ENCODE results near the gene SMAD4.

The SMAD4 gene

GRCh38 chr18:51025512-51025911 lies 4.5 kb upstream of the SMAD4 start:
- DNase-seq = no peak

DNA sequence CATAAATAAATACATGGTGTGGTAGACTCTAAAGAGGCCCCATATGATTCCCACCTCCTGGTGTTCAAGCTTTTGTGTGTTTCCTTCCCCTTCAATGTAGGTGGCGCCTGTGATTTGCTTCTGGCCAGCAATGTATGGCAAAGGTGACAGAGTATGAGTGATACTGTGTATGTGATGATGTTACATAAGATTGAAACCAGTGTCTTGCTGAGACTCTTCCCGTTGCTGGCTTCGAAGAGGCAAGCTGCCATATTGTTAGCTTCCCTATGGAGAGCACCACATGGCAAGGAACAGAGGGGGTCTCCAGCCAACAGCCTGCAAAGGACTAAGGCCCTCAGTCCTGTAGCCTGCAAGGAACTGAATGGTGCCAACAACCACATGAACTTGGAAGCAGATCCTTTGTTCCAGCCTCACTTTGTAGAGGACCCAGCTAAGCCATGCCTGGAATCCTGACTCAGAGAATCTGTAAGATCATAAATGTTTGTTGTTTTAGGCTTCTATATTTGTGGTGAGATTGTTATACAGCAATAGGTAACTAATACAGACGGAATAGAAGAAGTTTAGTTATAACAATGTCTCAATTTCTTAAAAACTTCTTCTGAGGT lies 1.7 kb upstream of the SMAD4 start:
- DNase-seq = no peak

GRCh38 chr18:51029378-51029693 lies 677 bp upstream of the SMAD4 start:
- no peak for DNase-seq

- no peak for DNase-seq
These were observed 685 bp downstream of the SMAD4 start for GRCh38 chr18:51030537-51031258.

- DNase-seq = no peak
These were observed 2.2 kb downstream of the SMAD4 start for GRCh38 chr18:51032193-51032592.

- DNase-seq = no peak
These were observed 7.2 kb downstream of the SMAD4 start for GRCh38 chr18:51037230-51037629.

- no peak for DNase-seq
These were observed 8.1 kb downstream of the SMAD4 start for GRCh38 chr18:51038110-51038509.

DNA sequence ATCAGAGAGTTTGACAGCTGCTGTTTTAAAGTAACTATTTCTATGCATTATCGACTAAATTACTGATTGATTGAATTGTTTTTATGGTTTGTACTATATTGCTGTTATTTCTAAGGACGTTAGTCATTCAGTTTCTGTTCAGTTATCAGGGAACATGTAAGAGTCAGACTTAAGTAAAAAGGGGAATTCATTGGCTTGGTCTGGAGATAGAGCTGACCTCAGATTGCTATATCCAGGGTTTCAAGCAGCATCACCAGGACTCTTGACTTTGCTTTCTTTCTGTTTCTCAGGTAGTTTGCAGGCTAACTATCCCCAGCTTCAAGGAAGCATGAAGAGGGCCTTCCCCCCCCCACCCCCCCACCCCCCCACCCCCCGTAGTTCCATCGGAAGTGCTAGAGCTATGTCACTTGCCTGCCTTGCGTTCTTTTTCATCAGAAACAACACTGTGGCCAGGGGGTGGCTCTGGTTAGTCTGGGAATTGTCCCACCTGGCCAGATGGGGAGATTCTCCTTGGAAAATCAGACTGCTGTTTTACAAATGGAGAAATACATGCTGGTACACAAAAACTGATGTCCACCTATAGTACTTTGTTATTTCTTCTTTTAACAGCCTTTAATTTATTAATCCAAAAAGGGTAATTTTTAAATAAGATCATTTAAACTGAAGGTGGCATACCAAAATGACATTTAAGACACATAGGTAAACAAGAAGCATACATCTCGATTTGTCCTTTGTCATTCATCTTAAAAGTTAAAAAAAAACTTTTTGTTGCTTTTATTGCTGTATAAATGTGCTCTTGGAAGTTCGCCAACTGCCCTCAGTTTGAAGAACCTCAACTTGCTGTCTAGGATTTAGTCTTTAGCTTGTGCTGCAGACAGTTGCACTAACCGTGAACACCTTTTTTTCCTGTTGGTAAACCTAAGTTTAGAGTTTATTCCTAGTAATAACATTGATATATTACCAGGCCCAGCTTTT lies 9.4 kb downstream of the SMAD4 start:
- no peak for DNase-seq

DNA sequence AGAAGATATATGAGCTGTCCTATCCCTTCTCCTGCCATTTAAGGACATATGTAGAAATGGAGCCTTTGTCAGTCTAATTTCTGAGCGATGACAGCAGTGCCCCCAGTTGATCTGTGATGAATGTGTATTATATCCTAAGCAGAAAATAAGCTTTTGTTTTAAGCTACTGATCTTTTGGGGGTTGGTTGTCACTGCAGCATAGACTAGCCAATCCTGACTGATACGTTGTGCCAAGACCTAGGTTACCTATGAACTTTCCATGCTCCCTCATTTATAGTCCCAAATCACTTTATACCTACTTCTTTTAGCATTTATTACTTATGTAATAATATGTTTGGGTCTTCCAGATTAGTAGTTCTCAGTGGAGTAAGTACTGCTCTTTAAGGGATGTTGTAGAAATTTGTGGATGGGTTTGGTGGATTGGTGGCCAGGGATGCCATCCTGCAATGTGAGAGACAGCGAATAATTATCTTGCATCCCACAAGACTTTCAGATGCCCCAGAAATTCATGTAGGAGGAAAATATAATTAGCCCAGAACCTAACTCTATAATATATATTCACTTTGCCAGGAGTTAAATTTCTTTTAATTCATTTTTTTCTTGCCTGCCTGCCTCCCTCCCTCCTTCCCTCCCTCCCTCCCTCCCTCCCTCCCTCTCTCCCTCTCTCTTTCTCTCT lies 11.8 kb downstream of the SMAD4 start:
- no peak for DNase-seq

- DNase-seq = no peak
These were observed 15.0 kb downstream of the SMAD4 start for GRCh38 chr18:51044928-51045585.

GRCh38 chr18:51048190-51048589 lies 18.2 kb downstream of the SMAD4 start:
- no peak for DNase-seq

DNA sequence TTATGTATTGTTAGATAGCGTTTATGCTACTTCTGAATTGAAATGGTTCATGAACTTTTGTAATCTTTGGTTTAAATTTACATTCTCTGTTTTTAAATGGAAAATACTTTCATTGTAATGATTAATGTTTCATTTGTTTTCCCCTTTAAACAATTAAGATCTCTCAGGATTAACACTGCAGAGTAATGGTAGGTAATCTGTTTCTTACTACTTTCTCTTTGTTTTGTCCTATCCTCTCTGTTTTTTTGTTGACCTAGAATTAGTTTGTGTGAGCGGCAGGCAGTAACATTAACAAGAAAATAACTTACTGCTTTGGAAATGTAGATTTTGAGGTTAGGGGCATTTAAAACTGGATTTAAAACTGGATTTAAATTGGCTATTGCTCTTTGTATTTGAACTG lies 19.1 kb downstream of the SMAD4 start:
- DNase-seq = no peak

DNA sequence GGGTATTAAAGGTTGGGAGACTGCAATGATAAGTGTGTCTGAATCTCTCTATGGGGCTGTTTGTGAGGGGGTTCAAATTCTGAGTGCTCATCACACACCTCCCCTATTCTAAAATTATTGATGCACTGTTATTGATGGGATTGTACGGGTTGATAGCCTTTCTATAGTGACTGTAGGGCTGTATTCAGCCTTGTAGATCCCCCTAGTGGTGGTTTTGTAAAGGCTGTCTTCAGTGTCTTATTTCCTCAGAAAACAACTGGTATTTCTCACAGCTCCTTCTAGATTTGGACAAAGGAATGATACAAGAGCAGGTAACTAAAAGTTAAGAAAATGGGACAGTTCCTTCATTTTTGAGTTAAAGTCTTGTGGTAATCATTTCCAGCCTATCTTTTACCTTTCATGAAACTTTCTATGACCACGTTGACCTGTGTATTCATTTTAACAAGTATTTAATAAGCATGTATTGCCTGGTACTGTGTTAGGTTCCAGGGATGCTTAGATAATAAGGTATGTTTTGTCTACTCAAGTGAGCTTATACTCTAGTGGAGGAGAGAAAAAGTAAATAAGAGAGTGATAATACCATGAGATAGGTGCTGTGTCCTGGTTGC lies 21.2 kb downstream of the SMAD4 start:
- DNase-seq = no peak

DNA sequence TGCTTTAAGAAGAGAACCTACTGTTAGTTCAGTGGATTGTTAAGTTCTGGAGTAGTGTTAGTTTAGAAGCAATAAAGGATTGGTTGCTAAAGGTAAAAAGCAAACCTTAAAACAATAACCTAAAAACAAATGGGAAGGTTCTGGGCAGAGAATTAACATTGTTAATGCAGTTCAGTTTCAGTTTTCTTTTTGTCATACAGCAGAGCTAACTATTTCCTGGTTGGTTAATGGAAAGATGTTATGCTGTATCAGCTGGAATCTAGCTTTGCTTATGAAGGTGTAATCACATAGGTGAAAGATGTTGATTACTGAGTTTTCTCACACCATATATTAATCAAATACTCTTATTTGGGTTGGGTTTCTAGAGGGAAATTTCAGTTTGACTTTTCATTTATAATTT lies 23.8 kb downstream of the SMAD4 start:
- no peak for DNase-seq

- DNase-seq = no peak
These were observed 24.8 kb downstream of the SMAD4 start for GRCh38 chr18:51054764-51055163.

- DNase-seq = no peak
These were observed 30.0 kb downstream of the SMAD4 start for GRCh38 chr18:51059969-51060368.

DNA sequence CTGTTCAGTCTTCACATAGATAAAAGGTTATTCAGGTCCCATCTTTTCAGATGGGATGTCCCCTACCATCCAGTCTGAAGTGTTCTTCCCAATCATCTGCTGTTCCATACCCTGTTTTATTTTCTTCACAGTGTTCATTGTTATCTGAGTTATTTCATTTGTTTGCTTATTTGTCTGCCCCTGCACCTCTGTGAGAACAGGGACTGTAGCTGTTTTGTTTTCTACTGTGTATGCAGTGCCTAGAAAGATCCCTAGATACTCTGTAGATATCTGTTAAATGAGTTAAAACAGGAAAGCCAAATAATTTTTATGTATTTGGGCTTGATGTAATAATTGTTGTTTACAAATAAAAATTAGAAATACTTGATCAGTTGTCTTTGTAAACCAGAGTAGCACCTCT lies 34.2 kb downstream of the SMAD4 start:
- no peak for DNase-seq

DNA sequence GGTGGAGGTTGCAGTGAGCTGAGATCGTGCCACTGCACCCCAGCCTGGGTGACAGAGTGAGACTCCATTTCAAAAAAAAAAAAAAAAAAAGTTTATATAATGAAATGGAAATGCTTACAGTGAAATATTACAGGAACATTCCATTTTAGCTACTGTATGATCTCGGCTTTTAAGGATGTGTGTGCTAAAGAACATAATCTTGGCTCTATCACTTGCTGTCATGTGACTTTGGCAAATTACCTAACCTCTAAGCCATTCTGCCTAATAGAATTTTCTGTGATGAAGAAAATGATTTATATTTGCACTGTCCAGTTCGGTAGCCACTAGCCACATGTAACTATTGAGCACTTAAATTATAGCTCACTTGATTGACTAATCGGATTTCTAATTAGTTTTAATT lies 36.3 kb downstream of the SMAD4 start:
- DNase-seq = no peak

- DNase-seq = no peak
These were observed 38.1 kb downstream of the SMAD4 start for GRCh38 chr18:51068105-51068504.

- DNase-seq = no peak
These were observed 39.9 kb downstream of the SMAD4 start for GRCh38 chr18:51069885-51070284.

DNA sequence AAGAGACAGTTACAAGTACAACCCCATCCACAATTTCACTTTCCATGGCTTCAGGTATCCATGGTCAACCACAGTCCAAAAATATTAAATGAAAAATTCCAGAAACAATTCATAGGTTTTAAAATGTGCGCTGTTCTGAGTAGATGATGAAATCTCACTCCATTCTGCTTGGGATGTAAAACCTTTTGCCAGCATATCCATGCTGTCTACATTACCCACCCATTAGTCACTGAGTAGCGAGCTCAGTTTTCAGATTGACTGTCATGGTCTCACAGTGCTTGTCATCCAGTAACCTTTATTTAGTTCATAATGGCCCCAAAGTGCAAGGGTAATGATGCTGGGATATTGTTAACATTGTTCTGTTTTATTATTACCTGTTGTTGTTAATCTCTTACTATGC lies 40.5 kb downstream of the SMAD4 start:
- no peak for DNase-seq

- no peak for DNase-seq
These were observed 42.7 kb downstream of the SMAD4 start for GRCh38 chr18:51072586-51073313.
